HG02943 (cell line): ENCODE data around the gene TDRD9.

Experiments
- ATAC-seq: cut with Tn5 transposase; IDR thresholded peaks from one replicate; pipeline ENCODE4 v1.9.1; 2021; ENCODE audit warnings: mild to moderate bottlenecking, low read depth, moderate library complexity; ENCODE audit not compliant: unreplicated experiment

TDRD9 gene

DNA sequence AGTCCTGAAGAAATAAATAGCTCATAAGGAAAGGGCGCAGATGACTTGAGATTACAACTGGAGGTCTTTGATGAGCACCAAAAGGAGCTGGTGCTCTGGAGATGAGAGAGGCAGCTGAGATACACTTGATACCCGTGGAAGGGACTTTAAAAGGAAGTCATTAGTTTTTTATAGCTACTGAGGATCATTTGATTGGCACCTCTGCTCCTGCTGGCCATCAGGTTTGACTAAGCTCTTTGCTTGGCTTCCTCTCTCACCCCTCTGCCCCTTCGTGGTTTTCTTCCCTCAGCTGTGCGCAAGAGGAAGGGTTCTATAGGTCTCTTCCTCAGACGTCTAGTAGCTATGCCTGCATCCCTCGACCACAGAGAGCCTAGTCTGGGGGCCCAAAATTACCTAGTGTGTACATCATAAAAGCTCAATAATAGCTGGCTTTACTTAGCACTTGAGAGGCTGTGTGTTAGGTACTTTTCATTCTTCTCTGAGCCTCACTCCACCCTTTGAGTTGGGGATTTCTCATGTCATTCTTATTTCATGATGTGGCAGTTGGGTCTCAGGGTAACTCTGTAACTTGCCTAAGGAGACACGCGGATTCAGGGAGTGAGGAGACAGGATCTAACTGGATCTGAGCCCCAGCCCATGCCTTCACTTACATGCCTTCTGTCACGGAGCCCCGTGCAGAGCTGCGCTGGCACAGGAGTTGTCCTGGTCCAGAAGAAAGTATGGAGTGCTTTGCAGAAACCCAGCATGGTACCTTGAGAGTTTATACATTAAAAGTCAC is 88.8 kb downstream of the TDRD9 start:
- ATAC-seq, result no peak

DNA sequence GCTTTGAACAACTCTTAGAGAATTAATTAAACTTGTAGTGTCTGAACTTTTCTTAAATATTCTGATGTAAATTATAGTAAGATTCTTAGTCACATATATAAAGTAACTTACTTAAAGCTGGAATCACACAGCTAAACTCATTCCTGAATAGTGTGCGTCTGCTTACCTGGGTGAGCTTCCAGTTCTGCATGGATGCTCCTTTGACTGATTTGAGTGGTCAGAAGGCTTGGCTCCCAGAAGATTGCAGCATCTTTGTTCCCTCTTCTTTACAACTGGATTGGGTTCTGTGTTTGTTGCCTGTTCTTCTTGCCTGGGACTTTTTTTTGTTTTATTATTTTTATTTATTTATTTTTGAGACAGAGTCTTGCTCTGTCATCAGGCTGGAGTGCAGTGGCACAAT is 90.8 kb downstream of the TDRD9 start:
- no peak for ATAC-seq

DNA sequence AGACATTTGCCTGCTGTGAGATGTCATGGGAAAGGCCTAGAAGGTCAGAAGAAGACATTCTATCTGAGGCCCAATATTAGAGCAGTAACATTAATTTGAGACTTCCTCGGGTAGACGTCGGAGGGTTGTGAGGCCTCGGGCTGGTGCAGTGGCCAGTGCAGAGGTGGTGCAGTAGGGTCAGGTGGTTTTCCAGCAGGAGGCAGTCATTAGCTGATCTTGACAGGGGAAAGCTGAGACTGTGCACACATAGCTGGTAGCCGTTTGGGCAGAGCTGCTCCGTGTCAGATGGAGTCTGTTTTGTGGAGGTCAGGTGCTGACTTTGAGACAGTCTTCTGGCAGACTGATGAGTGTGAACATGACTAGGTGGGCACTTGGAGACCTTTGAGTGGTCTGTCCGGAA is 91.5 kb downstream of the TDRD9 start:
- no peak for ATAC-seq

DNA sequence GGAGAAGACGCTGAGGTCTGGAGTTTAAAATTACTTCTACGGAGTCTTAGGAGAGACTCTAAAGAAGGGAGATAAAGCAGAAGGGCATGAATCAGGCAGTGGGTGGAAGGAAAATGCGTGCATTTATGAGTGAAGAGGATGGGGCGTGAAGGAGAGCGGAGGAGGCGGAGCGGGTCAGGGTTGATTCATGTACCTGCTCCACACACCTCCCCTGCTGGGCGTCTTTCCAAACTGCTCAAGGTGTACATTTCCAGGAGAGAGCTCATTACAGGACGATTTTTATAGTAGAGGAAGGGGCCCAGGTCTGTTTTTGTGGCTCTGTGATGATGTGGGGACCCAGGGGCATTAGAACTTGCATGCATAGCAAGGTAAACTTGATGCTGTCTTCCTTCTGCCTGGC is 92.2 kb downstream of the TDRD9 start:
- no peak for ATAC-seq

DNA sequence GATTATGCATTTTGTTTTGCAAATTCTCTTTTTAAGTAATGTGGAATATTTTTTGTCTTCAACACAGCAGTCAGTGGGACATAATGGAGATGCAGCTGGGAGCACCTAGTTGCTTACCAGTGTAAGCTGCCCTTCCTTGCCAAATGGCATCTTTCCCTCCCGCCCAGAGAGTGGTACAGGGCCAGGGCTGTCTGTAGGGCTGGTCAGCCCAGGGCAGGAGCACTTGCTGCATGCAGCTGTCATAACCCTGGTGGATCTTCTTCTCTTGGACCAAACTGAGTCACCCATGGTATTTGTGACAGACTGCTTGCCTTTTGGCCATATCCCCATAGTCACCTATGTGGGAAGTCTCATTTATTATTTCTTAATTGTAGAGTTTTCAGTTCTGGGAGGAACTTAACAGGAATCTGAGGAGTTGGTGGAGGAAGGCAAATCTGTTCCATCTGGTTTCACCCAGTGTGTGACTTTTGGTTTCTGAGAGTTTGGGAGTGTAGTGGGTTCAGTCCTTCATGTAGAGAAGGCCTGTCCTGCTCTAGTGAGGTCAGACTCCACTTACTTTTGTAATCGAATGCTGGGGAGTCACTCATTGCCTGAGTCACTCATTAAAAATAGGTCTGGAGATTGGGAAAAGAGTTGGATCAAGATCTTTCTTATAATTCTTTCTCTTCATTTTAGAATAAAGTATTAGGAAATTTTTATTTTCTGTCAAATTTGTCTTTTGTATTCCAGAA is 95.2 kb downstream of the TDRD9 start:
- no peak for ATAC-seq

DNA sequence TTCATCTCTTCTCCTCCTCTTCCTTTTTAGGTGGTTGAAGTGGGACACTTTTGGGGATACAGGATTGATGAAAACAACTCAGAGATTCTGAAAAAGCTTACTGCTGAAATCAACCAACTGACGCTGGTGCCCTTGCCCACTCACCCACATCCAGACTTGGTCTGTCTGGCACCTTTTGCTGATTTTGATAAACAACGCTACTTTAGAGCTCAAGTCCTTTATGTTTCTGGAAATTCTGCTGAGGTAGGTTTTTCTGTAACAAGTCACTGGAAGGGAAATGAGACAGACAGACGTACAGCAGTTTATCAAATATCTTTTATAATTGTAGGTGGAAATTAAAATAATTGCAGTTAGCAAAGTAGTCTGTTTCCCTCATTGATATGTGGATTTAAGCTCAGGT is 97.3 kb downstream of the TDRD9 start:
- no peak for ATAC-seq

DNA sequence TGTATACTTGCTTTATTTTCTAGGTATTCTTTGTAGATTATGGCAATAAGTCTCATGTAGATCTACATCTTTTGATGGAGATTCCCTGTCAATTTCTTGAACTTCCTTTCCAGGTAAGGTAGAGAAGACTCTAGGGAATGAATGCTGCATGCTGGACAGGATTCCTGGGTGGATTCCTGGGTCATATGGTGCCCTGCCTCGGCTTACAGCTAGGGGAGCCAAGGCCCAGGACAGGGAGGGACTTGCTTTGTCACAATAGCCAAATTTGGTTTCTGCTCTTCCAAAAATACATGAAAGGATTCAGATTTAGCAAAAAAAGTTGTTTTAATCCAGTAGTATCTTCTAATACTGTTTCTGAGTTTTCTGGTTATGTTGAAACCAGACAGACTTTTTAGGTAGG is 97.8 kb downstream of the TDRD9 start:
- no peak for ATAC-seq

DNA sequence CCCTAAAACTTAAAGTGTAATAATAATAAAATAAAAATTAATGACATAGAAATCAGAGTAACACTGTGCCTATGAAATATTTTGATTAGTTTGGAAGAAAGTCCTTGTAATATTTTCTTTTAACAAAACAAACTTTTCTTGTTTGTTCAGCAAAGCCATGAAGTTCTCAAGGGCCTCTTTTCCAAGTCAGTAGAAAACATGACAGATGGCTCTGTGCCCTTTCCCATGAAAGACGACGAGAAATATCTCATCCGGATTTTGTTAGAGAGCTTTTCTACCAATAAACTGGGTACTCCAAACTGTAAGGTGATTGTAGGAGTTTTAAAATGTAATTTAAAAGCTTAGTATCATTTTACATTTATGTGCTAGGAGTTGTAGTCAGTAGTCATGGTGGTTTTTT is 102.7 kb downstream of the TDRD9 start:
- no peak for ATAC-seq

DNA sequence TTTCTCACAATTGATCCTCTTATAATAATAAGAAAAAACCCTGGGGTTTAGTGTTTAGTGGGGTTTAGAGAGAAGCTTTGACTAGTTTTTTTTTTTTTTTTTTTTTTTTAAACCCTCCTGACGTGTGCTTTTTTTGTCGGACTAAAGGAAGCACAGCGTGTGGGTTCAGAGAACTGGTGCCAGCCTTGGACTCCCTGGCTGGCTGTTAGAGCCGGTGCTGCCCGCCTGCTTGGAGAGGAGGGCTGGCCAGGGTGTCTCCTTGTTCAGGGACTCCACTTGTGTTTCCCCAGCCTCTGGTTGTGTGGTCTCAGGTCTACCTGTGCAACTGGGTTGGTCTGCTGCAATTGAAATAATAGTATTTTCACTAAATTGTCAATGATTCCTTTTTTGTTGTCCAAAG is 103.1 kb downstream of the TDRD9 start:
- ATAC-seq, result no peak

DNA sequence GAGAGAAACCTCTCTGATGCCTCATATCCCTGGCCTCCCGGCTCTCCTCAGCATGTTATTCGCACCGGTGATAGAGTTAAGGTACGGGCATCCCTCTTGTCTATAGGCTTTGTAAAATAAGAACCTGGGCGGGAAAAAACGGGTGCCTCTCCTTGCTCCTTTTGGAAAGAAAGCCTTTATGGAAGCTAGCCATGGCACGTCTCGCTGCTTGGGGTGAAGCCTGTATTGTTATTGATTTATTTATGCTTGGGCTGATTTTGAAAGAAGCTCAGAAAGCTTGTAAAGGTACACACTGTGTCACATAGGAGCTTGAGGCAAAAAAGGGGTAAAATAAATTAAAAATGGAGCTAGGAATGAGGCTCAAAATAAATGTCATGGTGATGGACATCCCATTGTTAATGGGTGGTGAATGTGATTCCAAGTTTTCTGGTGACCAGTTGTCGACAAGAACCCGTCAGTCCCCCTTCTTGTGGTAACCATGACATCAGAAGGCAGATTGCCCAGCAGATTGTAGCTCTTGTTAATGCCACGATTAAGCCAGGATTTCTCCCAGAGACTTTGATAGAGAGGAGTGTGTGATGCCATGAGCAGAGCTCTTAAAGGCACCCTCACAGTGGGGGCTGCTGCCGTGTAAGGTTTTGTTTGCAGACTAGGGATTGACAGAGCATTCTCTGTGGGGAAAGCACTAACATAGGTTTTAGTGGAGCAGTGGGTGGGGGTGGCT is 106.9 kb downstream of the TDRD9 start:
- no peak for ATAC-seq

DNA sequence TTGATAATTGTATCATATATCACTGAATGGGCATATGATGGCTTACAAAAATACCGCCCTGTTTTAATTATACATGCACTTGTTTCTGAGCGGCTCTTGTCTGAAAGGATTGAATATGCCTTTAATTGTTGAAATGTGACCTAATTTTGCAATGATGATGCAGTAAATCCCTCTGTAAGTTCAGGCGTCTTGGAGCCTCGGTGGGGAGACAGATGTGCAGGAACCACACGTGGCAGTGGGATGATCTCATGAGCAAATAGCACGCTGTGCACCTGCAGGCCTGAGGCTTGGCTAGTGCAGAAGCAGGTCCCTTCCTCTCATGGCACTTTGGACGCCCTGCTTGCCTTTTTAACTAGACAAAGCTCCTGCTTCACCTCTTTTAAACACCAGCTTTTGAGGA is 108.0 kb downstream of the TDRD9 start:
- no peak for ATAC-seq

DNA sequence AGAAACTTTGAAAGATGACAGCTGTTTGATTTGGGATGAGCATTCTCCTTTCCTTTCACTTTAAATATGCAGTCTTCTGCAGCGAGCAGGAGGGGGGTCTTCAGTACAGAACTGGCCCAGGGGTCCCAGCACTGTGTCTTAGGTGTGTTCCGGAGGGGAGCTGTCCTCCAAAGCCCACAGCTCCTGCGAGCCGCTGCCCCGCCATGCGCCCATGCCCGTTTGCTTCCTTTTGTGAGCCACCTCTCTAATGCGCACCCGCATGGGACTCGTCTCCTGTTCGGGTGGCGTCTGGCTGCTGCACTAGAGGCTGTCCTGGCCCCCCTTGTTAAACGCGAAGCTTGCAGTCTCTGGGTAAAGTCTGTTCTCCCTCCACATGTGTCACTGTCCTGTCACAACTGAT is 108.8 kb downstream of the TDRD9 start:
- ATAC-seq, result no peak

DNA sequence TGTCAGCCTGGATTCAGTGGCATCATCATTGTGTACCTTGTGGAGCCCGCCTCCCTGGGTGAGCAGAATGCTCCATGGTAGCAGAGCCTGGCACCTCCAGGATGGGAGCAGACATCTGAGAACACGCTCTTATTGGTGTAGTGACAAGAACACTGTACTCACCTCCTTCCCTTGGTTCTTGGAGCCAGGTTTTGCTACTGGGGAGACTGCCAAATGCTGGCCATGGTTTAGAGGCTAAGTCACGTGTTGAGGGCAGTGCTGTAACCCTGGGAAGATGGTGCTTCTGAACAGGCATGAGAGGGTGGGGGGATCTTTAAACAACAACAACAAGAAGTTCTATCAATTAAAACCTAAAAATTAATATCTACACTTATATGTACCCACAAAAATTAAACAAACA is 109.6 kb downstream of the TDRD9 start:
- ATAC-seq, result no peak

DNA sequence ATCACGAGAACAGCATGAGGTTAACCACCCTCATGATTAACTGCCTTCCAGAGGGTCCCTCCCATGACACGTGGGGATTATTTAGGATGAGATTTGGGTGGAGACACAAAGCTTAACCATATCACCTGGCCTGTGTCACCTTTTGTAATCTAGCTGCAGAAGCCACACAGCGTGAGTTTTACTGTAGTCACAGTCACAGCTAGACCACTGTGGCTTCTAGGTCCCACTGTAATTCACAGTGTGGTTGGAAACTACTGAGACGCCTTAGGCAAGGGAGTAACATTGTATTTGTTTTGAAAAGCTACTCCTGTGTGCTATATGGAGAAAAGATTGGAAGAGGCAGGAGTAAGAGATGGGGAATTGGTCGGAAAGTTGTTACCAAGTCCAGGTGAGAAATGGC is 111.0 kb downstream of the TDRD9 start:
- no peak for ATAC-seq

DNA sequence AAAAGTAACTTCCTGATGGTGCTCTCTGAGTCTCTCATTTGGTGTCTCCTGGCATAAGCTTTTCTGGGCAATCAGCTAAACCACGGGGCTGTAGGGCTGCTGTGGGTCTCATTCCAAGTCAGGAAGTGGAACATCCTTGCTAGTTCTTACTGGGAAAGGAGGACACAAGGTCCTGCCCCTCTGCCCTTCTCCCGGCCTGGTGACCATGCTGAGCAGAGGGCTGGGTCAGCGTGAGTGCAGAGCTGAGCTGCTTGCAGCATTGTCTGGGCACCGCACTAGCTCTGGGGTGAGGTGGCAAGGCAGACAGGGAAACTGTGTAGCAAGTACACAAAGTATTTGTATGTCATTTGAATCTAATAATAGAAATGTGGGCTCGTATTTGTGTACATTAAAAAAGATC is 112.3 kb downstream of the TDRD9 start:
- ATAC-seq, result no peak

DNA sequence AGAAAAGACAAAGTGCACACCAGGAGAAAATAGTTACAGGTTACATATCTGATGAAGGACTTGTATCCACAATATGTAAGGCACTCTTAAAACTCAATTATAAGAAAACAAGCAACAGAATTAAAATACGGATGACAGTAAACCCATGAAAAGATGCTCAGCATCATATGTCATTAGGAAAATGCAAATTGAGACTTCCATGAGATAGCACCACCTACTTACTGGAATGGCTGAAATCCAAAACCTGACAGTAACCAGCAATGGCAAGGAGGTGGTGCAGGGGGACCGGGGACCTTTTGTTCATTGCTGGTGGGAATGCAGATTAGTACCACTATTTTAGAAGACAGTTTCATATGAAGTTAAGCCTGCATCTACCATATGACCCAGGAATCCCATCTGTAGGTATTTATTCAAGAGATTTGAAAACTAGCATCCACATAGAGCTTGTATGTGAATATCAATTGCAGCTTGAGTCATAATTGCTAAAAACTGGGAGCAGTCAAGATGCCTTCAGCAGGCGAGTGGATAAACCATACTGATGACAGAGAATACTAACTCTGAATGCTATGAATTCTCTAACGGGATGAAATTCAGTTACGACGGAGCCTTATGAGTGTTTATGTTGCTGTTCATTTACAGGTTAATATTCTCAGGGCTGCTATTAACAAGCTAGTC is 113.3 kb downstream of the TDRD9 start:
- no peak for ATAC-seq

DNA sequence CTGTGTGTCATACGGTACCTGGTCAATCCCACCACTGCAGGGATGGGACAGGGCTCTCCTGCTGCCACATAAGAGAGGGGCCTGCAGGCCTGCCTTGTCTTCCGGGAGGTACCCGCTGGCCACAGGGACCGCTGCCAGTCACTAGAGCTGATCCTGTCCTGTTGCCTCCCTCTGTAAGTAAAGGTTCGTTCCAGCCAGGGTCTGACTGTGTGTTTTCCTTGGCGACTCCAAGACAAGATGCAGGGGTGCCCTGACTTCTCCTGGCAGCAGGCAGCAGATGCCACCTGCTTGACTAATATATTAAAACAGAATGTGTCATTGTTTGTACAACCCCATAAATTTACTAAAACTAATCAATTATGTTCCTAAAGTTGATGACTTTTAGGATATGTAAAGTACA is 115.8 kb downstream of the TDRD9 start:
- ATAC-seq, result no peak

DNA sequence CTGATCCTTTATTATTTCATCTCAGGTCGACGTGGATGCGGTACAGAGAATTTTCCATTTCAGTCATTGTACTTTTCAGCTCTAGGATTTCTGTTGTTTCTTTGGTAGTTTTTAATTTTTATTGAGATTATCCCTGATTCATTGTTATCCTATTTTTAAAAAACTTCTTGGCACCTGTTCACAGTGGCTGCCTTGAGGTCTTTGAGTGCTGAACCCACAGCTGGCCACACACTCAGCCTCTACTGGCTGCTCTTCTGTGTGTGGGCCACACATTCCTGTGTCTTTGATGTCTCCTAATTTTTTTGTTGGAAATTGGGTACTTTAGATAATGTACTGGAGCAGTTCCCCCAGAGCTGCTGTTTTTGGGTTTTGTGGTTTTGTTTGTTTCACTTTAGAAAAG is 119.5 kb downstream of the TDRD9 start:
- no peak for ATAC-seq

DNA sequence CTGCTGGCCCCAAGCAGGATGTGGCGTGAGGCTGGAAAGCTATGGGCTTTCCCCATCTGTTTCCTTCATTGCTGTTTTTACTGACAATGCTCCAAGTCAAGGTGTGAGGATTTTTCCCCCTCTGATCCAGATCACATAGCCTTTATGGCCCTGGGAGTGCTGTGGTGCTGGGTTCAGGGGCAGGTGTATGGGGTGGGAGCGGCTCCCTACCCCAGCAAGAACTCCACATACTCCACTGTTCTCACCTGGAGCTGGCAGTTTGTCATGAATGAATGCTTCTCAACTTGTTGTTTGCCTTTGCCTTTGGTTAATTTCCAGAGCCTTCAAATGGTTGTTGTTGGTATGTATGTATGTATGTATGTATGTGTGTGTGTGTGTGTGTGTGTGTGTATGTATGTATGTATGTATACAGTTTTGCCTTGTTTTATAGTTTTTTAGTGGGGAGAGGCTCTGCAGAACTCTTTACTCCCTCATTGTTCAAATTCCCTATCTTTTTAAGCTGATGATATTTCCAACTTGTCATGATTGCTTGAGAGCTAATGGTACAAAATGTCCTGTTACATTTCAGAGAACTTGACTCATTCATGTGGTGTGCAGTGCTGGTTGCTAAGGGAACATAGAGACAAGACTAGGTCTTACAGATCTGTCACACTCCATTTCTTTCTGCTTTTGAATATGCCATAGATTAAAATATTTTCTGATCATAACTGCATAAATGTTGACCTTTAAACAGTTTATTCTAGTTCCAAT is 120.7 kb downstream of the TDRD9 start:
- ATAC-seq, result no peak

DNA sequence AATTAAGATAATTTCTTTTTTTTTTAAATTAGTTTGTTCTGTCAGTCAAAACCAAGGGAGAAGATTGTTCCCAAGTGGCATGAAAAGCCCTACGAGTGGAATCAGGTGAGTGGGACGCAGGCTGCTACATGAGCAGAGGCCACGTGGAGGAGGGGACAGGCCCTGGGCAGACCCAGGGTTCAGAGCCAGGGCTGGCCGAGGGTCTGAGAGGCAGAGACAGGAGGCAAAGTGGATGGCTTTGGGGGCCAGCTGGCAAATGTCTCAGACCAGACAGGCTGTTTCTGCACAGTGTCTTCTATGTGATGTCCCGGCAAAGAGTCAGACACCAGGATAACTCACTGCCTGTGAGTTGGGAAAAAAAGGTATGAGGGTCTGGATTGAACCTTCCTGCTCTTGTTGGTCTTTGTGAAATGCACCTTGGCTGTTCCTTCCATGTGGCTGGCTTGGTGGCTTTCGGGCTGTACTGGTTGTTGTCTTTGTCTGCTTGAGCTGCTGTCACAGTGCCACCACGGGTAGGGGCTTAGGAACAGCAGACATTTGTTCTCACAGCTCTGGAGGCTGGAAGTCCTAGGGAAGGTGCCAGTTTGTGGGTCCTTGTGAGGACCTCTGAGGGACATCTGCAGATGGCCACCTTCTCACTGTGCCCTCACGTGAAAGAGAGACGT is 121.5 kb downstream of the TDRD9 start:
- ATAC-seq, result no peak
